ENCODE results near the gene VAMP4. TPM values are rescaled to one million over a fixed set of nuclear protein-coding genes. Genes with fewer than 3 reads are reported as not detected.

The VAMP4 gene
- total and polyA plus RNA-seq, 2 donors (not counting 3 experiments of a cell fraction or from before 2014, with no cell fraction given): 2.1 to 10.4 TPM

- Histone ChIP-seq H3K79me2 (ENCODE audit: control insufficient read depth, insufficient read depth, low read length) (no peaks in the 10 kb centered on the region), H4K20me1 (replicated peaks; ENCODE audit: control insufficient read depth, extremely low read depth, insufficient read depth, low read length) (no peaks in the 10 kb centered on the region), H3K9me1 (replicated peaks; ENCODE audit: control insufficient read depth, extremely low read depth, insufficient read depth, low read length) (no peaks in the 10 kb centered on the region), H2AFZ (ENCODE audit: low read depth, low read length) (no peak overlapping the region), H3K4me1 (ENCODE audit: control insufficient read depth, extremely low read depth, insufficient read depth, low read length) (no peaks in the 10 kb centered on the region), H3K27ac (ENCODE audit: insufficient read depth, low read depth, low read length) (no peak overlapping the region), H3K36me3 (ENCODE audit: control insufficient read depth in 2 of 2, extremely low read depth in 1 of 2, insufficient read depth in 2 of 2, low read length in 2 of 2) (no peaks in the 10 kb centered on the region), H3K9ac (replicated peaks; ENCODE audit: extremely low read depth, insufficient read depth, low read length) (no peak overlapping the region), H3K9me3 (replicated peaks; ENCODE audit: control insufficient read depth, insufficient read depth, low read length) (no peaks in the 10 kb centered on the region), H3K27me3 (ENCODE audit: control insufficient read depth in 2 of 2, insufficient read depth in 2 of 2, low read length in 2 of 2) (peaks cover 2 to 13% of the 10 kb centered on the region in 2 experiments), H3K4me3 (replicated peaks in 1 of 3; ENCODE audit: insufficient read depth in 1 of 3, low read depth in 1 of 3, low read length in 3 of 3) (no peak overlapping the region), H3K4me2 (ENCODE audit: insufficient read depth, low read length) (no peak overlapping the region)
- dilution Hi-C loops (cut with MboI; ENCODE audit: extremely low pct_ligation_motif_present, low sequenced_read_pairs): no loop called here
- CTCF ChIA-PET: interaction anchor here (1.5 kb wide), 1 partner anchor 113 kb away, joined by 3 read pairs; no protein-coding TSS in a partner anchor
- no peak for DNase-seq (ENCODE audit: low read depth, low spot score)
- intact Hi-C loops (cut with micrococcal nuclease): no loop called here
- POLR2A ChIA-PET: no interaction called here
- FAIRE-seq: no peak
- TF ChIP-seq GATA2 (IDR thresholded peaks at IDR 0.05; ENCODE audit: insufficient read depth, insufficient read length, low read depth, low read length) (no peak), EZH2 (IDR thresholded peaks at IDR 0.05; ENCODE audit: borderline replicate concordance, low read depth, low read length, severe bottlenecking) (no peak), FOS (IDR thresholded peaks at IDR 0.05; ENCODE audit: borderline replicate concordance, insufficient read depth, low read length) (no peak), MYC (IDR thresholded peaks at IDR 0.05; ENCODE audit: low read depth, low read length) (no peak), JUN (IDR thresholded peaks at IDR 0.05; ENCODE audit: borderline replicate concordance, insufficient read depth, insufficient read length, low read depth) (no peak), POLR2AphosphoS5 (IDR thresholded peaks at IDR 0.05; ENCODE audit: insufficient read depth, low read depth, low read length) (no peak), POLR2A (IDR thresholded peaks at IDR 0.05; ENCODE audit: low read depth, low read length) (no peak)
- TF ChIP-seq, protein P1, sequence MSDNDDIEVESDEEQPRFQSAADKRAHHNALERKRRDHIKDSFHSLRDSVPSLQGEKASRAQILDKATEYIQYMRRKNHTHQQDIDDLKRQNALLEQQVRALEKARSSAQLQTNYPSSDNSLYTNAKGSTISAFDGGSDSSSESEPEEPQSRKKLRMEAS (IDR thresholded peaks at IDR 0.05; ENCODE audit: insufficient read depth, insufficient read length): no peak
- TF ChIP-seq, protein P2, sequence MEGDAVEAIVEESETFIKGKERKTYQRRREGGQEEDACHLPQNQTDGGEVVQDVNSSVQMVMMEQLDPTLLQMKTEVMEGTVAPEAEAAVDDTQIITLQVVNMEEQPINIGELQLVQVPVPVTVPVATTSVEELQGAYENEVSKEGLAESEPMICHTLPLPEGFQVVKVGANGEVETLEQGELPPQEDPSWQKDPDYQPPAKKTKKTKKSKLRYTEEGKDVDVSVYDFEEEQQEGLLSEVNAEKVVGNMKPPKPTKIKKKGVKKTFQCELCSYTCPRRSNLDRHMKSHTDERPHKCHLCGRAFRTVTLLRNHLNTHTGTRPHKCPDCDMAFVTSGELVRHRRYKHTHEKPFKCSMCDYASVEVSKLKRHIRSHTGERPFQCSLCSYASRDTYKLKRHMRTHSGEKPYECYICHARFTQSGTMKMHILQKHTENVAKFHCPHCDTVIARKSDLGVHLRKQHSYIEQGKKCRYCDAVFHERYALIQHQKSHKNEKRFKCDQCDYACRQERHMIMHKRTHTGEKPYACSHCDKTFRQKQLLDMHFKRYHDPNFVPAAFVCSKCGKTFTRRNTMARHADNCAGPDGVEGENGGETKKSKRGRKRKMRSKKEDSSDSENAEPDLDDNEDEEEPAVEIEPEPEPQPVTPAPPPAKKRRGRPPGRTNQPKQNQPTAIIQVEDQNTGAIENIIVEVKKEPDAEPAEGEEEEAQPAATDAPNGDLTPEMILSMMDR (IDR thresholded peaks at IDR 0.05; ENCODE audit: extremely low read depth in 1 of 2, insufficient read depth in 1 of 2, low read depth in 1 of 2, low read length in 2 of 2): no peak
- BruUV-seq (replicated peaks): no TSS peak
These were observed 16.1 kb upstream of the VAMP4 start for GRCh38 chr1:171758011-171758410.
